AG04450 (cell line): ENCODE data around the gene PPM1L. TPM values are rescaled to one million over a fixed set of nuclear protein-coding genes. Genes with fewer than 3 reads are reported as not detected.

Experiments used
- CTCF ChIA-PET: fragments of 300-600, 350-600 bp; formaldehyde crosslinking; extraction: SDS; loops from one replicate; lab custom pipeline; 2022; ENCODE audit warnings: antibody characterized with exemption, inconsistent platforms; lab: Charles Lee
- POLR2A ChIA-PET: fragments of 350-600 bp; formaldehyde crosslinking; extraction: SDS; loops from one replicate; lab custom pipeline; 2021; ENCODE audit warnings: antibody characterized with exemption, inconsistent platforms; lab: Yijun Ruan, JAX
- DNase-seq: peaks from one replicate; pipeline ENCODE4 v3.0.0-alpha.2; 2011; ENCODE audit warnings: low read depth, low spot score
- H3K27ac ChIP-seq: one replicate; pipeline ENCODE4 v1.5.1; 2012; ENCODE audit warnings: low read depth, low read length, control low read depth
- H3K27me3 ChIP-seq: one replicate; pipeline ENCODE4 v1.6.0; 2012; ENCODE audit warnings: low read length; ENCODE audit not compliant: control insufficient read depth, insufficient read depth
- H3K4me3 ChIP-seq: 2 replicates; pipeline ENCODE4 v1.5.1; 2011; ENCODE audit warnings: mild to moderate bottlenecking, low read depth, low read length, control low read depth
- H3K9me3 ChIP-seq: 2 replicates; pipeline ENCODE4 v1.5.1; 2012; ENCODE audit warnings: low read length; ENCODE audit not compliant: control insufficient read depth, insufficient read depth
- polyA plus RNA-seq: library from polyadenylated mRNA; depleted of rRNA; stranded (reverse); fragments of >200 nt; gene quantifications from 2 replicates; pipeline ENCODE4 v1.2.3, GENCODE V29; 2011
- TF ChIP-seq, protein P1 (sequence below): IDR thresholded peaks from 2 replicates; pipeline ENCODE4 v1.5.1; 2011; ENCODE audit warnings: low read depth, low read length, control low read depth, inconsistent platforms

PPM1L gene
- polyA plus RNA-seq, 1 experiment, result 0.33 TPM

DNA sequence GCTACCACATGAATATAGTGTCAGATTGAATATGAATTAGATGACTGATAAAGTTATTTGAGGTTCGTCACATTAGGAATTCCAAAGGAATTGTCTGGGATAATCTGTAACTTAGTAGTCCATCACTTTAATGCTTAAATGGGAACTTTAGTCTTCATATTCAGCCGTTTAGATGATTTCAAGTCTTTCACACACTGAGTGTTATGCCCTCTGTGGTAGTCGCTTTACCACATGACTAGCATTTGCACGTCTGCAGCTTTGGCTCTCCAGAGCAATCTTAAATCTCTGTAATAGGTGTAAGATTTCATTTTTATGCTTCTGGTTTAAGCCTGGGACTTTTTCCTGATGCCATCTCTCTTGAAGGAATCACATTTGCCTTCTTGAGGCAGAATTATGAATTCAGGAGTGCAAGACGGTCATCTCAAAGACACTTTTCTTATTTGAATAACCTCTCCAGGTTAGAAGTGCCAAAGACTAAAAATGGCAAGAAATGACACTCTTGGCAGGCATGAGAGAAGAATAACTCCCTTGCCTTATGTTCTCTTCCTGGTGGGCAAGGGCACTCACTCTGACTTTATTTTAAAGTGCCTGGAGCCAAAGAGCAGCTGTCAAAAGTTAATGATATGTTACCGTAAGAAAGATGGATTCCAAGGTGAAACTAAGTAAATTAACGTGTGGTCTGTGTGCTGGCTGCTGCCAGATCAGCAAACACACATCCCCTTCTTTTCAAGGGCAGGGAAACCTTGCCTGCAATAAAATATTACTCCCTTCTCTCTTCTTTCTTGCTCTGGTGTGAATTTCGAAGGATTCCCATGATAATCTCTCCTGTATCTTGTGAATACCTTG is 195.8 kb downstream of the PPM1L start:
- POLR2A ChIA-PET, result no interaction called here
- TF ChIP-seq, protein P1, sequence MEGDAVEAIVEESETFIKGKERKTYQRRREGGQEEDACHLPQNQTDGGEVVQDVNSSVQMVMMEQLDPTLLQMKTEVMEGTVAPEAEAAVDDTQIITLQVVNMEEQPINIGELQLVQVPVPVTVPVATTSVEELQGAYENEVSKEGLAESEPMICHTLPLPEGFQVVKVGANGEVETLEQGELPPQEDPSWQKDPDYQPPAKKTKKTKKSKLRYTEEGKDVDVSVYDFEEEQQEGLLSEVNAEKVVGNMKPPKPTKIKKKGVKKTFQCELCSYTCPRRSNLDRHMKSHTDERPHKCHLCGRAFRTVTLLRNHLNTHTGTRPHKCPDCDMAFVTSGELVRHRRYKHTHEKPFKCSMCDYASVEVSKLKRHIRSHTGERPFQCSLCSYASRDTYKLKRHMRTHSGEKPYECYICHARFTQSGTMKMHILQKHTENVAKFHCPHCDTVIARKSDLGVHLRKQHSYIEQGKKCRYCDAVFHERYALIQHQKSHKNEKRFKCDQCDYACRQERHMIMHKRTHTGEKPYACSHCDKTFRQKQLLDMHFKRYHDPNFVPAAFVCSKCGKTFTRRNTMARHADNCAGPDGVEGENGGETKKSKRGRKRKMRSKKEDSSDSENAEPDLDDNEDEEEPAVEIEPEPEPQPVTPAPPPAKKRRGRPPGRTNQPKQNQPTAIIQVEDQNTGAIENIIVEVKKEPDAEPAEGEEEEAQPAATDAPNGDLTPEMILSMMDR, result no peak

DNA sequence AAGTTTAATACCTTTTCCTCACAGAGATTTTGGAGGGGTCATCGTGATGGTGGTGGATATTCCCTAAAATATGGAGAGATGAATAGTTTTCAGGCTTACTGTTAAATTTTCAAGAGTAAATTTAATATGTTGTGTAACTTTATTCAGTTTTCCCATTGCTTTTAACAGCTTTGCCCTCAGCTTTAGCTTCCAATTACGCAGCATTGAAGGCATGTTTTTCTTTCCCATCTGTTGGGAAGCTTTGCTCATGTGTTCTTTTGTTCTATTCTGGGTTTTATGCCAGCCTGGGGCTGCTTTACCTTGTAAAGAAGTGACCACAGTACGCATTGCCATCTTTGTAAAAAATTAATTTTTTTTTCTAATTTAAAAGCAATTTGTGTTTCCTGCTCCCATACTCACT is 197.7 kb downstream of the PPM1L start:
- H3K4me3 ChIP-seq, result no peak overlapping the region
- peaks cover 4% of the 10 kb centered on the region for H3K27me3 ChIP-seq
- no peak for DNase-seq
- TF ChIP-seq, protein P1, result no peak
- no peaks in the 10 kb centered on the region for H3K9me3 ChIP-seq
- ChIA-PET CTCF (interaction anchor here (1.5 kb wide), 1 partner anchor 11 kb away, joined by 4 read pairs; no protein-coding TSS in a partner anchor), POLR2A (no interaction called here)
- H3K27ac ChIP-seq, result no peak overlapping the region

More for the DNA sequence above, 195.8 kb downstream of the PPM1L start:
- no peaks in the 10 kb centered on the region for H3K9me3 ChIP-seq
- CTCF ChIA-PET, result no interaction called here
- H3K4me3 ChIP-seq, result no peak overlapping the region
- no peak for DNase-seq
- H3K27me3 ChIP-seq, result peaks cover 4% of the 10 kb centered on the region
- no peak overlapping the region for H3K27ac ChIP-seq

DNA sequence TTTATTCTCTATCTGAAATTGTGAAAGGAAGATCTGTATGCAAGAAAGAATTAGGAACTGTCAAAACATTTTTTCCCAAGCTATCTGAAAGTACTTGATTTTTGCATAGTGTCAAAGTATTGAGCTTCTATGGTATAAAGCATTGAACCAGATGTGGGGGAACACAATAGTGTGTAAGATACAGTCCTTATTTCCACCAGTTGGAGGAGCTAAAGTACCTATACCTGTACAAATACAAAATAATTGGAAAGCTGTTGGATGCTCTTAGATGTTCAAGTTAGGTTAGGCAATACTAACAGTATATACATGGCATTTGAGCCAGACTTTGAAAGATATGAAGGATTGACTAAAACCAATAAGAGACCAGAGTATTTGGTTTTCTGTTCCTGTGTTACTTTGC is 200.8 kb downstream of the PPM1L start:
- POLR2A ChIA-PET, result no interaction called here
- CTCF ChIA-PET, result interaction anchor here (0.6 to 2.3 kb wide), 8 partner anchors 8 to 466 kb away, joined by 3 to 16 read pairs (median 4); no protein-coding TSS in a partner anchor

DNA sequence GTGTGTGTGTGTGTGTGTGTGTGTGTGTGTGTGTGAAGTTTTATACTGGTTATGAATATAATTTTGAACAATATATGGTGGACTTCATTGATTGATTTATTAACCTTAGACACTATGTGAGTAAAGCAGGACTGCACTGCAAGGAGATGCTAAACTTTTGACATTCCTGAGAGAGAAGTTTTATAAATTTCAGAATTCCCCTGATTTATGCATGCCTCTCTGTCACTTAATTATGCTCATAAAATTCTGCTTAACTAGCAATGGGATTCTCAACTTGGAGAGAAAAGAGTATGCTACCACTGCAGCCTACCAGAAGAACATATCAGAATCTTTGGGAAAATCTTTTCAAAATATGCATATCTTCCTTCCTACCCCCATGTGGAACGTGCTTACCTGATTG is 204.5 kb downstream of the PPM1L start:
- Histone ChIP-seq H3K27me3 (no peaks in the 10 kb centered on the region), H3K9me3 (no peaks in the 10 kb centered on the region), H3K4me3 (no peak overlapping the region), H3K27ac (no peak overlapping the region)
- no peak for DNase-seq
- ChIA-PET POLR2A (no interaction called here), CTCF (no interaction called here)
- TF ChIP-seq, protein P1, result no peak

More for the DNA sequence above, 200.8 kb downstream of the PPM1L start:
- Histone ChIP-seq H3K27ac (no peak overlapping the region), H3K4me3 (no peak overlapping the region), H3K9me3 (no peaks in the 10 kb centered on the region), H3K27me3 (no peaks in the 10 kb centered on the region)
- TF ChIP-seq, protein P1, result peak; percentile 39
- DNase-seq, result no peak

DNA sequence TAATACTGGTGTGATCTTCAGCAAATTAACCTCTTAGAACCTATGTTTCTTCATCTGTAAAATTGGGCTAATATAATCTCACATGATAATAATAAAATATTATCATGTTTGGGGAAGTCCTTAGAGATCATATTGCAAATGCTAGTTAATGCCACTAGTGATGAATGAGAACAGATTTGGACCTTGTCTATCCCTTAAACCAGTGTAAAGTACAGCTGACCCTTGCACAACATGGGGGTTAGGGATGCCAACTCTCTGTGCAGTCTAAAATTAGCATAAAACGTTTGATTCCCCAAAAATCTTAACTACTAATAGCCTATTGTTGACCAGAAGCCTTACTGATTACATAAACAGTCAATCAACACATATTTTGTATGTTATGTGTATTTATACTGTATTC is 207.9 kb downstream of the PPM1L start:
- DNase-seq, result no peak
- H3K4me3 ChIP-seq, result no peak overlapping the region

More for the DNA sequence above, 207.9 kb downstream of the PPM1L start:
- Histone ChIP-seq H3K9me3 (no peaks in the 10 kb centered on the region), H3K27me3 (no peaks in the 10 kb centered on the region), H3K27ac (no peak overlapping the region)
- ChIA-PET POLR2A (no interaction called here), CTCF (interaction anchor here (1.4 kb wide), 1 partner anchor 21 kb away, joined by 3 read pairs; no protein-coding TSS in a partner anchor)
- TF ChIP-seq, protein P1, result no peak
